NCI-H2029 (cell line): Measurements from ENCODE around the gene EXD3.

ENCODE experiments used
- DNase-seq: peaks from one replicate; lab custom pipeline; 2025; lab: John Stamatoyannopoulos, UW

EXD3 gene

DNA sequence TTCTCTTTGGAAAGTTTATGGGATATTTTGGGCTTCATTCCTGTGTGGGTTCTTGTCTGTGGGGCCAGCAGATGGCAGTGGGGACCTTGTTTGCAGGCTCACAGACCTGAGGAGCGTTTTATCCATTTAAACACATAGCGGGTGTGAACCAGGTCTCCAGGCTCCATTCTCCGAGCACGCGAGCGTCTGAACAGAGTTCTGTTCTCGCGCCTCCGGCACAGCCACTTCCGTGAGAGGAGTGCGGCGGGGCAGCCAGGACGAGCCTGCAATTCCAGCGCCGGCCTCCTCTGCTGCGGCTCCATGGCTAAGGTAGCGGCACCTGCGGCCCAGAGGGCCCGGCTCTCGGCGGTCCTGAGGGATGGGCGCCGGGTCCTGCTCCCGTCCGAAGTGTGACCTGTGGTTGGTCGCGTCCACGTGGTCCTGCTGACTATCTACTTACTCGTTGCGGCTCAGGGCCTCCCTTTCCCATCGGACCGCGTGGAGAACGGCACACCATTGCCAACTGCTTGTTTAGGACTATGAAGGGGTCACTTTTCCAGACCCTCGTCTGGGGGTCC is 128.2 kb downstream of the EXD3 start:
- DNase-seq = no peak

DNA sequence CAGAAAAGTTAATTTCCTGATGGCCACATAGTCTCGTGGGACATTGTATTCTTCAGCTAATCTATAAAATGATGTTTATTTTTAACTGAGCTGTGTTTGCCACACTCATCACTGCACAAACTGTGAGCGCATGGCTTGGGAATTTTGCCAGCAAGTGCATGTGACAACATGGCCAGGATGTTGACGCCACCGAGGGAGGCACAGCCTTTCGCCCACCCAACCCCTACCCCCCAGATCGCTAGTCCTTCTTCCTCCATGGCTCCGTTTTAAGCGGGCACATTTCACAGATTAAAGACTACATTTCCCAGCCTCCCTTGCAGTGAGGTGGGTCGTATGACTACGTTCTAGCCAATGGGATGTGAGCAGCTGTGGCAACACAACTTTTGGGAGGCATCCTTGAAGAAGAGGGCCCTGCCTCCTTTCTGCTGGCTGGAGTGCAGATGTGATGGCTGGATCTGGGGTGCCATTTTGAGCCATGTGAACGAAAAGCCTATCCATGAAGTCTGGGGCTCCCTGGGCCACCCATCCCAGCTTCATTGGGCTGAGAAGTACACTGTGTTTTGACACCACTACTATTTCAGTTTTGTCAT is 128.8 kb downstream of the EXD3 start:
- peak; percentile 64 for DNase-seq

DNA sequence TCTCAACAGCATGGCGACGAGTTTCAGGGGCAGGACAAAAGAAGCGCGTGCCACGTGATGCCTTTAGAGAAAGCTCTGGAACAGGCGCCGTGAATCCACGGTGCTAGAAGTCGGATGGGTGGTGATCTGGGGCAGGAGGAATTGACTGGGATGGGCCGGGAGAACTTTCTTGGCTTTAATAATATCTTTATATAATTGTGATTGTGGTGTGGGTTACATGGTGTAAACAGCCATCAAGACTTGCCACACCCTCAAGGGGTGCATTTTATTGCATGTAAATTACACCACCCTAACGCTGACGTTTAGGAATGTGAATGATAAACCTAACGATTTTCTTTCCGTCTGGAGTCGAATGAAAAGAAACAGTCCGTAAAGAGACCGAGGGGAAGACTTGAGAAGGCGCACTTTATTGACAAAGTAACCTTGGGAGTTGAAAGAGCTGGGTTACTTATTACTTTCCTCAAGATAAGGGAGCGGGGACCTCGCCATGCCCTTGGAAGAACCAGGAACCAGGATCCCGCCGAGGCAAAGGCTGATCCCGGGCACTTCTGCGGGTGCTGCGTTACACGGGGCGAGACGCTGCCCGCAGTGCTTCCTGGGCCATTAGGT is 129.4 kb downstream of the EXD3 start:
- no peak for DNase-seq

DNA sequence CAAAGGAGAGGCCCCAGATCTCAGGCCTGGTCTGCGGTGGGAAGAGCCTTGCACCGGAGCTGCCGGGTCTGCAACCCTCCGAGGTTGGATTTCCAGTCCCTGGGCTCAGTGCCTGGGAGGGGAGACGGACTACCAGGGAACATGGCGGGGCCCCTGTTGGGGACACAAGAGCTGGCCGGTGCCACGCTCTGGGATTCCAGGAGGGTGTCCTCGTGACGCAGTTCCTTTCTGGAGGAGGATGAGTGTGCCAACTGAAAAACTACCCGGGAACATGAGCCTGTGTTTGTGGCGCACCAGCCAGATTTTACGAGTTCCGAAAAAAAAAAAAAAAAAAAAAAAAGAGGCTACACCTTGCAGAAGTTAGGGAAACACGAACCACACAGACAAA is 129.9 kb downstream of the EXD3 start:
- no peak for DNase-seq

DNA sequence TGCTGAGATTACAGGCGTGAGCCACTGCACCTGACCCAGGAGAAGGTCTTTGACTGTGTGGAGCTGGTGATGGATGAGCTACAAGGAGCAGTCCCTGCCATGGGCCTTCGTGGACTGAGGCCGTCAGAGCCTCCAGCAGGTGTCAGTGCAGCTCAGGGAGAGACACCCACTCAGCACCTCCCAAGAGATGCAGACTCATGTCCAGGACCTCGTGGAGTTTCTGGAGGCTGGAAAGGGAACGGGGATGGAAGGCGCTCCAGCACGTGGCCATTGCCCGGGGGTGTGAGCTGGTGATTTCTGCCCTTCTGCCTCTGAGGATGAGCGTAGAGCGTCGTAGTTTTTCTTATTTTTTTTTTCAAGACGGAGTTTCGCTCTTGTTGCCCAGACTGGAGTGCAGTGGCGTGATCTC is 136.0 kb downstream of the EXD3 start:
- DNase-seq = peak; percentile 37

DNA sequence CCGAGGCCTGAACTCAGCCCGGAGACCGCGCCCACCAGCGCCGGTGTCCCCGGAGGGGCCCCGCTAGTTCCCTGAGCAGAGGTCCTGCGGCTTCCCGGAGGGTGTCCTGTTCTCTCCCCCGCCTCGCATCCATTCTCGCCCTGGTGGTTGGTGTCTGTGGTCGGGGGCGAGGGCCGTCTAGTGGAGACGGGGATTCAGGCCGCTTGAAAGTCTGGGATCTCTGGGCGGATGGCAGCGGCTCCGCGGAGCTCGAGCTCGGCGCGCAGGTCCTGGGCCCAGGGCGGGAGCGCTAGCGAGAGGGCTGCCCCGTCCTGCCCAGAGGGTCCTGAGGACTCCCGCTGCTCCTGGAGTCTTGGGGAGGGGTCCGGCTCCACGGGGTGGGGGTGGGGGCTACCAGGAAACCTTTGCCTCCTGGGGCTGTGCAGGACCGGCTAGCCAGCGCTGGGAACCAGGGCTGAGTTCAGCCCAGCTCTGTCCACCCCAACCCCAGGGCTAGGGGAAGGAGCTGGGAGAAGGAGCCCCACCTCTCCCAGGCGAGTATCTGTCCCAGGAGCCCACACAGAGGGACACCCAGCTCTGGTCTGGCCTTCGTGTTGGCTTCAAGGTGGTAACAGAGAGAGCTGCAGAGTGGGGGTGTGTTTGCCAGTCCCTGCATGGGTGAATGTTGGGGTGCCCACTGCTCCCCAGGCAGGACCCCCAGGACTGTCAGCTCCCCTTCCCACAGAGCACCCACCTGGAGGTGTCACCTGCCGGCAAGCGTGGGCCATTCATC is 141.4 kb downstream of the EXD3 start:
- no peak for DNase-seq

DNA sequence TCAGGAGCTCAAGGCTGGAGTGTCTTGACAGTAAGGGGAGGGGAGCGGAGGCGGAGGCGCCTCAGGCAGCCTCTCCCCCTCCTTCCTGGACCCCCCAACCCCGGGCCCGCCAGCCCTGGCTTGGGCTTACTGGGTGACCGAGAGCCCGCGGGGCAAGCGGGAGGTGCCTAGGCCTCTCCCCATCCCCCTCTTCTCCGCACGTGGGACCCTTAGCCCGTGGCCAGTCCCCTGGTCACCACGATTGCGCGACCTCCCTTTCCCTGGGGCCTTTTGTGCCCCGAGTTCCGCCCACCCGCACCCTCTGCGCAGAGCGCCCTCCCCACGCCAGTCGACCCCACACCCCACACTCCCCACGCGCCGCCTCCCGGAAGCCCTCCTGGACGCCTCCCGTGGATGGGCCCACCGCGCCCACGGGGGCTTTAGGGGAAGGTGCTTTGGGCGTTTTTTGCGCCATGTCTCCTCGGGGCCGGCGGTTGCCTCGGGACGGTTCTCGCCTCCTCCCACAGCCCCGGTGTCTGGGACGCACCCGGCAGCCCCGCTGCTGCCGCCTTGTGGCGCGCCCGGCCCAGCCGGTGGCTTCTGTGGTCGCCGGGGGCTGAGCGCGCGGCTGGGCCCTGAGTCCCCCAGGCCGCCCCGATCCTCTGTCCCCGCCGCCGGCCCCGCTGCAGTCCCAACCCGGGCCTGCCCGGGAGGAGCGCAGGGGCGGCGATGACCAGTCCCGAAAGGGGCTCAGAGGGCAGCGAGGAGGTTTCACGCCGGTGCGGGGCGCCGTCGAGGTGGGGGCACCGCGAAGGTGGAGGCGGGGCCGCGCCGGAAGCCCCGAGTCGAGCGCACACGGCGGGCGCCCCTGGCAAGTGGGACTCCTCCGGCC is 142.3 kb downstream of the EXD3 start:
- no peak for DNase-seq

DNA sequence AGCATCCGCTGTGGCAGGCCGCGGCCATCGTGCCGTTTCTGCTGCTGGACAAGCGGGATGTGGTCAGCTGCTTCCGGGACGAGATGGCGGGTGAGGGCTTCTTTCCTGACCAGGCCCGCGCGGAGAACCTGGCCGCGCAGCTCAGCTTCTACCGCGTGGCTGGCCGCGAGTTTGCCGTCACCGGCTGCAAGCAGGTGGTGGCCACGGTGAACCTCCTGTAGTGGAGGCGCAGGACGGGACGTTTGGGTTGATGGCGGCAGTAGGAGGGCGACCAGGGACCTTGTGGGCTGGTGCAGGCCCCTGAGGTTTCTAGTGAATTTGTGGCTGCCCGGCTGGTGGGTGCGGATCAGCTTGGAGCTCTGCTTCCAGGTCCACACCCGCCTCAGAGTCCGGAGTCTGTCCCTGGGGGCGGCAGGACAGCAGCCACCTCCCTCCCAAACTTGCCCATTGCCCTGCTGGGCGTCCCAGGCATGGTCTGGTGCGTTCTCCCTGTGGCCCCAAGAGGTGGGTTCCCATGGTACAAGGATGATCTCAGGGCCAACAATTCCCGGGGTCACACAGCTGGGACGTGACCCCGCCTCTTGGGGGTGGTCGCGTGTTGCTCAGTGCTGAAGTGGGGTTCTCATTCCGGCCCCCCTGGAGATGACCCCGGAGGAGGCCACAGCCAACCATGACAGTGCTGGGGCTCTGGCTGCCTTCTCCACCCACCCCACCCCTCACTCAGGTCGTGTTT is 143.1 kb downstream of the EXD3 start:
- DNase-seq = no peak

DNA sequence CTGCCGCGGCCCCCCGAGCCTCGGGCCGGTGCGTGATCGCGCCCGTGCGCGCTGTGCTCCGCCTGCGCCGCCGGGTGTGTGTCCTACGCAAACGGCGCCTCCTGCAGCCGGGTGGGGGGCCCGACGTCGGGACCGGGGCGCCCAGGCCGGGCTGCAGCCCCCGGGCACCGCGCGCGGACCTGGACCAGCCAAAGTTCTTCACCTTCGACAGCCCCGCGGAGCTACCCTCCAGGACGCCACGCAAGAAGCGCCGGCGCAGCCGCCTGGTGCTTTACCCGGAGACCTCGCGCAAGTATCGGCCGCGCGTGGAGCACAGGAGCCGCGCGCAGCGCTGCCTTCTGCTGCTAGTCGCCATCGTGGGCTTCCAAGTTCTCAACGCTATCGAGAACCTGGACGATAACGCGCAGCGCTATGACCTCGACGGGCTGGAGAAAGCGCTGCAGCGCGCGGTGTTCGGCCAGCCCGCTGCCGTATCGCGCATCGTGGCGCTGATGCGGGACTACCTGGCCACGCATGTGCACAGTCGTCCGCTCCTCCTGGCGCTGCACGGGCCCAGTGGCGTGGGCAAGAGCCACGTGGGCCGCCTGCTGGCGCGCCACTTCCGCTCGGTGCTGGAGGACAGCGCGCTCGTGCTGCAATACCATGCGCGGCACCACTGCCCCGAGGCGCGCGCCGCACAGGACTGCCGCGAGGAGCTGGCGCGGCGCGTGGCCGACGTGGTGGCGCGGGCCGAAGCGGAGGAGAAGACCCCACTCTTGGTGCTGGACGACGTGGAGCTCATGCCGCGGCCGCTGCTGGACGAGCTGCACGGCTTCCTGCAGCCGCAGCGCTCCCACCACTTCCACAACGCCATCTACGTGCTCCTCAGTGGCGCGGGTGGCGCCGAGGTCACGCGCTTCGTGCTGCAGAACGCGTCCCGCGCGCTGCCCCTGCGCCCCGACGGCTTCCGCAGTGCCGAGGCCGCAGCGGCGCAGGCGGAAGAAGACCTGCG is 143.9 kb downstream of the EXD3 start:
- no peak for DNase-seq

DNA sequence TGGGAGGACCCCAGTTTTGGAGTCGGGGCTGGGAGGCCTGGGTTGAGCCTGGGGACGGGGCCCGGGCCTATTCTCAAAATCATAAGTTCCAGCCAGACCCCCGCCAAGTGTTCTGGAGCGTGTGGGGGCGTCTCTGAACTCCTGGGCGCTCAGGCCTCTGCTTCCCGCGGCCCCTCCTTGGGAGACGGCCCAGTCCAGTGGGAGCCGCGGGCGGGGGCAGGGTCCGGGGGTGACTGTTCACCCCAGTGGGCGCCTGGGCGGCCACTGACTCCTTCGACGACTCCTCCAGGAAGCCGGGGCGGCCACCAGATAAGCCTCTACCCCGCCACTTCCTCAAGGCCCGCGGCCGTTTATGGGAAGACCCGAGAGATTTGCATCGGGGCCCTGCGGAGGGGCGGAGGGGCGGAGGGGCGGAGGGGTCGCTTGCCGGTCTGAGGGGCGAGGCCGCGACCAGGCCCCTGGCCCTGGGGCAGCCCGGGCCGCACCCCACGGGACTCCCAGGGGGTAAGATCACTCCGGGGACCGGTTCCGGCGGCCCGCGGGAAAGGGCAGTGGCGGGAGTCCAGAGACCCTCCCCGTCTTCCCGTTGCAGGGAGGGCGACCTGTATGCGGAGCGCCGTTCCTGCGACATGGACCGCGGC is 144.8 kb downstream of the EXD3 start:
- DNase-seq = no peak

DNA sequence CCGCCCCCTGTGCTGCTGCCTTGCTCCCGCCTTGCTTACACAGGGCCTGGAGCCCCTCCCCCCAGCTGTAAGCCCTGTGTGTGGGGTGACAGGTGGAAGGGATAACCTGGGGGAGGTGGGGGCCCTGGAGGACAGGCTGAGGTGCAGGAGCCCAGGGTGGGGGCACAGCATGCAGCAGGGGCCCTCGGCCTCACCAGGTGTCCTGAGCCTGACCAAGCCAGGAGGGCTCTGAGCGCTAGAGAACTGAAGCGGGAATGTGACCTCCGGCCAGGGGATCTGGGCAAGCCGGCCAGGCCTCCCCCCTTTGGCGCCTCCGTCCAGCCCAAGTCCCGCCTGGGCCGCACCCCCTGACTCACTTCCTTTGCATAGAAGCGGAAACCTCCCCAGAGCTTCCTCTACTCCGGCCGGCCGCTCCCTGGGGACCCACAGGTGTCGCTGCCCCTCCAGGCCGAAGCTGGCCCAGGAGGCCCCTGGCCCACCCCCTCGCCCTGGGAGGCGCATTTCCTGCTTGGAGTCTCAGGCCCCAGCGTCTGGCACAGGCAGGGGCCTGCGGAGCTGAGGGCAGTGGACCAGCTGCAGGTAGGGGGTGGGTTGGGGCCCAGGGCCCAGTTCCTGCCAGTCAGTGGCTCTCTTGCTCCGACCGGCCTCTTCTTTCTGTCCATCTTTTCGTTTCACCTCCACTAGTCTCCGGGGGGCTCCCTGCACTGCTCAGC is 145.5 kb downstream of the EXD3 start, which contains the start of gene TOR4A:
TSS of gene TOR4A (plus strand) at position 398 of the 713 bp plus-strand sequence. CDS start 964 bp downstream, outside the sequence.
- no peak for DNase-seq

DNA sequence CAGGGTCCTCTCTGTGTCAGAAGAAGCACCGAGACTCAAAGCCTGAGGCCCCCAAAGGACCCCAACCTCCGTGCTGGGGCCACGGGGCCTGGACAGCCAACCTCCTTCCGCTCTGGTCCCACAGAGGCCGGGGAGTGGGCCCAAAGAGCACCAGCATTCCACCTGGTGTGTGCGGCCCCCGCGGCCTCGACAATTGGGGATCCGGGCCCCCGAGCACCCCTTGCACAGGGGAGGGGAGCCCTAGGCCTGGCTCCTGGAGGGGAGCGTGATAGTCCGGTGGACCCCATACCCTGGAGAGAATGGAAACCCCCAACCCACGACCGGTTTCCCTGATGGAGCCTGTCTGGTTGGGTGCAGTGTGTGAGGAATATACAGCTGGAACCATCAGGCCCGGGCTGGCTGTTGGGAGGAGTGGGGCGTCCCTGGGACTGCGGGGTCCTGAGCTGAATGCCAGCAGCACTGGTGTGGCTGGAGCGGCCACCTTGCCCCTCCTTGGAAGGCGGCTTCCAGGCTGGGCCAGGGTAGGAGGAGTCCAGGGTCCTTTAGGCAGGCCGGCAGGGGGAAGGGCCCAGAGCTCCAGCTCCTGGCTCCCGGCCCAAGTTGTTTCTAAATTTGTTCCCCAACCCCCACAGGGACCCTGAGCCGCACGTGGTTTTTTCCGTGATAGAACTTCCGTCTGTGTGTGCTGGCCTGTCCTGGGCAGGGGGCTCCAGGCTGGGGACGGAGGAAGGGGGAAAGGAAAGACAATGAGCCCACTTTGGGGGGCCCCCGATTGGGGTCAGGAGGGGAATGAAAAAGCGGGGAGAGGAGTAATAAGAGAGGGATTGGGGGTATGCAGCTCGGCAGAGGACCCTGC is 146.3 kb downstream of the EXD3 start:
- no peak for DNase-seq

DNA sequence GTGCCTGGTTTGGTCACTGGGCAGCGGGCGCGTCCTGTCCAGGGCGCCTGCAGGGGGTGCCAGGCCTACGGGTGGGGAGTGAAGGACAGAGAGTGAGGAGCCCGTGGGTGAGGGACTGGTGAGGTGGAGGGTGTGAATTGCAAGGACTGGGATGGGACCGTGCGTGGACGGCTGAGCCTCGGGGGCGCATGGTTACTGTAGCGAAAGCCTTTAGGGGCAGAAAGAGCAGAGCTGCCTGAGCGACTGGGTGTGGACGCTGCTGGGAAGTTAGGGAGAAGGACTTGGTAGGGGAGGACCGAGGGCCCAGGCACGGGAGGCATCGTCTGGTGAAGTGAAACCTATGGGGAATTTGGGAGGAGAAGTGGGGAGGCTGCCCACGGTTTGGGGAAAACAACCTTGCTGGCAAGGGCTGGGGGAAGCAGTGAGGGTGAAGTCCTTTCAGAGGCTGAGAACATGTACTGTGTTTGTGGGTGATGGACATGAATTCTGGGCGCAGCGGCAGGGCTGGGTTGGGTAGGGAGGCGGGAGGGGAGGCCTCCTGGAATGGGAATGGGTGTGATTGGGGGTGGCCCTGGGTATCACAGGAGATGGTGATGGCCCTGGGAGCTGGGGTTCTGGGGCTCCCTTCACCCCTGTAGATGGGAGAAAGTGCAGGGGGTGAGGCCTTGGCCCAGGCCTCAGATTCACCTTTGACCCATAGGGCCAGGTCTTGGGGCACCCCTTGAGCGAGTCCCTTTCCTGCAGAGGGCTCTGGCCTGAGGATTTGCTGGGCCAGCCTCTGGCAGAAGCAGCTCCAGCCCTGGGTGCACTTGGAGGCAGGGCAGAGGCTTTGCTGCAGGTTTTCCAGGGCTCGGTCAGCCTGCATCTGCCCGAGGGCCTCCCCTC is 147.1 kb downstream of the EXD3 start:
- no peak for DNase-seq

DNA sequence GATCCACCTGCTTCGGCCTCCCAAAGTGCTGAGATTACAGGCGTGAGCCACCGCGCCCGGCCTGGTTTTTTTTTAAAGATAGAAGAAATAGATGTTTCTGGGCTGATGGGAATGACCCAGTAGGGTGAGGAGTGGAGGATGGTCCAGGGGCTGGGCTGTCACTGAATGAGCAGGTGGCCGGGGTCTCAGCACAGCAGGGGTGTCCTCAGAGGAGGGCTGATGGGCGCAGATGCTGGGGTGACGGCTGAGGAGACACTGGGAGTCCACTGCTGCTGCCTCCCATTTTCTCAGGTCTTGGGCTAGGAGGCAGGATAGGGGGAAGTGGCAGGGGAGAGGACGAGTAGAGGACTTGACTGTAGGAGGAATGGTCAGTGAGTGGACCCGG is 147.8 kb downstream of the EXD3 start:
- no peak for DNase-seq

DNA sequence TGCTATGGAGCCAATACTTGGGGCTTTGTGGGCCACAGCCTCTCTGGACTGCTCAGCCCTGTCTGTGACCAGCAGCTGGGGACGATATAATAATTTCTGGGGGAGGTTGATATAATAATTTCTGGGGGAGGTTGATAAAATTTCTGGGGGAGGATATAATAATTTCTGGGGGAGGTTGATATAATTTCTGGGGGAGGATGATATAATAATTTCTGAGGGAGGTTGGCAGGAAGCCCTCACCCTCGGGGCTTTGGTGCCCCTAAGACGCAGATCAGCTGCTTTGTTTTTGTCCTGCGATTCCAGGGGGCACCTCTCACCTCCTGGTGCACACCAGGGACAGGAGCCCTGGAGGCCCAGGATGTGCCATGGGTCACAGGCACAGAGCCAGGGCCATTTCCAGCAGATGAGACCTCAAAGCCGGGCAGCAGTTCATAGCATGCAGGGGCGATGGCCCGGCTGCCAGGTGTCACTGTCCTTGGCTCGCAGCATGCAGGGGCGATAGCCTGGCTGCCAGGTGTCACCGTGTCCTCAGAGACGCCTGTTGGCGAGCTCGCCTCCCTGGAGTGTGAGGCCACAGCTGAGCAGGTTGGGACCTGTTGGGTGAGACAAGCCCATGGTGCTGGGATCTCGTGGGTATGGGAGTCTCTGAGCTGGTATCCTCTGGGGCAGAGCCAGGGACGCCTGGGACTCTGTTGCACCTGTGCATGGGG is 149.2 kb downstream of the EXD3 start:
- peak; percentile 71 for DNase-seq

DNA sequence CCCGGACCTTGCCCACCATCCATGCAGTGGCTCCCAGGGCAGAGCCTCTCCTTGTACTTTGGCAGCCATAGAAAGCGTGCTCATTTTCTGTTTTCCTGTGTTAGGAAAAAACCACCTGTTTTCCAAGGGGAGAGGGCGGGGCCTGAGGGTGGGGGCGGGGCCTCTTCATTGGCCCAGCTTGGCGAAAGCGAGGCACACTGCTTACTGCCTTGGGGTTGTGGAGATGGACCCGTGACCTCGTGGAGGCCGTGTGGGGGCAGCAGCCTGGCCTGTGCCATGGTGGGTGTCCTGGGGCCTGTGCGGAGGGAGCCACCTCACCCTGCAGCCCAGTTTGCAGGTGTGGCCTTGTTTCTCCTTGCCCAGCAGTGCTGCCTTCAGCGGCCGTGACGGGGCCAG is 149.9 kb downstream of the EXD3 start:
- no peak for DNase-seq
